ENCODE data around the gene MPHOSPH10.
"Not testable (repeated sequence)": the region's sequence is repeated elsewhere in the genome, so short reads cannot be mapped to it uniquely, and the experiment has no call there.

Gene MPHOSPH10

GRCh38 chr2:71100195-71100964 is 30.1 kb upstream of the MPHOSPH10 start:
- Histone ChIP-seq H3K27me3 (ENCODE audit: insufficient read depth, low read depth, severe bottlenecking) (no peaks in the 10 kb centered on the region), H3K27ac (no peak overlapping the region), H3K9me3 (ENCODE audit: severe bottlenecking) (no peaks in the 10 kb centered on the region), H3K4me3 (ENCODE audit: low read depth, low read length) (no peak overlapping the region), H3K36me3 (no peaks in the 10 kb centered on the region)
- peak; percentile 80 for DNase-seq
- TF ChIP-seq CTCF (IDR thresholded peaks at IDR 0.05; ENCODE audit: low read depth, low read length), result peak; percentile 82

- TF ChIP-seq CTCF (IDR thresholded peaks at IDR 0.05; ENCODE audit: low read depth, low read length), result no peak
- no peaks in the 10 kb centered on the region for H3K9me3 ChIP-seq (ENCODE audit: severe bottlenecking)
- DNase-seq, result no peak
- no peaks in the 10 kb centered on the region for H3K27me3 ChIP-seq (ENCODE audit: insufficient read depth, low read depth, severe bottlenecking)
- H3K36me3 ChIP-seq, result no peaks in the 10 kb centered on the region
- no peak overlapping the region for H3K4me3 ChIP-seq (ENCODE audit: low read depth, low read length)
- H3K27ac ChIP-seq, result no peak overlapping the region
Observed at GRCh38 chr2:71101656-71102055, 28.8 kb upstream of the MPHOSPH10 start.

GRCh38 chr2:71102981-71103681 is 27.3 kb upstream of the MPHOSPH10 start:
- Histone ChIP-seq H3K36me3 (no peaks in the 10 kb centered on the region), H3K27me3 (ENCODE audit: insufficient read depth, low read depth, severe bottlenecking) (no peaks in the 10 kb centered on the region), H3K27ac (no peak overlapping the region), H3K9me3 (ENCODE audit: severe bottlenecking) (no peaks in the 10 kb centered on the region), H3K4me3 (ENCODE audit: low read depth, low read length) (no peak overlapping the region)
- DNase-seq, result no peak
- no peak for TF ChIP-seq CTCF (IDR thresholded peaks at IDR 0.05; ENCODE audit: low read depth, low read length)

- DNase-seq, result no peak
- no peaks in the 10 kb centered on the region for H3K27me3 ChIP-seq (ENCODE audit: insufficient read depth, low read depth, severe bottlenecking)
- H3K27ac ChIP-seq, result no peak overlapping the region
- TF ChIP-seq CTCF (IDR thresholded peaks at IDR 0.05; ENCODE audit: low read depth, low read length), result no peak
- no peaks in the 10 kb centered on the region for H3K36me3 ChIP-seq
- H3K4me3 ChIP-seq (ENCODE audit: low read depth, low read length), result no peak overlapping the region
- no peaks in the 10 kb centered on the region for H3K9me3 ChIP-seq (ENCODE audit: severe bottlenecking)
Observed at GRCh38 chr2:71103809-71104208, 26.6 kb upstream of the MPHOSPH10 start.

GRCh38 chr2:71106463-71106862 is 24.0 kb upstream of the MPHOSPH10 start:
- not testable (repeated sequence) for H3K4me3 ChIP-seq (ENCODE audit: low read depth, low read length); H3K9me3 ChIP-seq (ENCODE audit: severe bottlenecking); H3K36me3 ChIP-seq; H3K27ac ChIP-seq; H3K27me3 ChIP-seq (ENCODE audit: insufficient read depth, low read depth, severe bottlenecking); DNase-seq

- no peak for DNase-seq
- TF ChIP-seq CTCF (IDR thresholded peaks at IDR 0.05; ENCODE audit: low read depth, low read length), result no peak
- no peaks in the 10 kb centered on the region for H3K27me3 ChIP-seq (ENCODE audit: insufficient read depth, low read depth, severe bottlenecking)
- no peak overlapping the region for H3K4me3 ChIP-seq (ENCODE audit: low read depth, low read length)
- H3K36me3 ChIP-seq, result no peaks in the 10 kb centered on the region; the same call in 1 of the 2 replicates
- no peak overlapping the region for H3K27ac ChIP-seq
- no peaks in the 10 kb centered on the region for H3K9me3 ChIP-seq (ENCODE audit: severe bottlenecking)
Observed at GRCh38 chr2:71108091-71108490, 22.3 kb upstream of the MPHOSPH10 start.

Measured in WERI-Rb-1 (cell line).